GOT3 (cell line): ENCODE results near the gene HSP90B1.
A peak's percentile ranks its signal among the peaks of the same experiment; 100 is the strongest.

Source experiments
- DNase-seq: peaks from one replicate; lab custom pipeline; 2025; ENCODE audit warnings: mixed read lengths; lab: John Stamatoyannopoulos, UW

HSP90B1 gene

GRCh38 chr12:103929784-103930033 is 501 bp upstream of the HSP90B1 start:
- DNase-seq: no peak

GRCh38 chr12:103930787-103931735 is 851 bp downstream of the HSP90B1 start:
- DNase-seq: no peak

GRCh38 chr12:103933237-103933636 is 3.0 kb downstream of the HSP90B1 start:
- no peak for DNase-seq

- no peak for DNase-seq
Measured at GRCh38 chr12:103936679-103937078, 6.5 kb downstream of the HSP90B1 start.

GRCh38 chr12:103944964-103945363 is 14.8 kb downstream of the HSP90B1 start:
- DNase-seq: no peak

- DNase-seq: no peak
Measured at GRCh38 chr12:103947871-103948555, 17.8 kb downstream of the HSP90B1 start.

GRCh38 chr12:103948746-103949406 is 18.7 kb downstream of the HSP90B1 start:
- no peak for DNase-seq

- DNase-seq: no peak
Measured at GRCh38 chr12:103952497-103952896, 22.3 kb downstream of the HSP90B1 start.

GRCh38 chr12:103955811-103956508 is 25.8 kb downstream of the HSP90B1 start:
- DNase-seq: no peak

- DNase-seq: no peak
Measured at GRCh38 chr12:103956509-103957027, 26.4 kb downstream of the HSP90B1 start.

GRCh38 chr12:103957865-103958388 is 27.7 kb downstream of the HSP90B1 start:
- DNase-seq: no peak

GRCh38 chr12:103958621-103959020 is 28.4 kb downstream of the HSP90B1 start:
- no peak for DNase-seq

GRCh38 chr12:103960616-103961227 is 30.5 kb downstream of the HSP90B1 start:
- DNase-seq: no peak

- no peak for DNase-seq
Measured at GRCh38 chr12:103962493-103962892, 32.3 kb downstream of the HSP90B1 start.

- DNase-seq: no peak
Measured at GRCh38 chr12:103964805-103965204, 34.6 kb downstream of the HSP90B1 start.

GRCh38 chr12:103965255-103965589 is 35.0 kb downstream of the HSP90B1 start:
- no peak for DNase-seq

GRCh38 chr12:103965590-103966504 is 35.6 kb downstream of the HSP90B1 start, which contains the start of gene TDG:
TDG (plus strand) TSS chr12:103965872; CDS start chr12:103966038, 166 bp downstream.
- DNase-seq: peak; percentile 70

GRCh38 chr12:103966736-103967135 is 36.5 kb downstream of the HSP90B1 start:
- DNase-seq: no peak

- DNase-seq: no peak
Measured at GRCh38 chr12:103969391-103969790, 39.2 kb downstream of the HSP90B1 start.

- DNase-seq: no peak
Measured at GRCh38 chr12:103973909-103974308, 43.7 kb downstream of the HSP90B1 start.
